Measurements from ENCODE around the gene OPN1MW.
"Not testable (repeated sequence)": the region's sequence is repeated elsewhere in the genome, so short reads cannot be mapped to it uniquely, and the experiment has no call there.

DNA sequence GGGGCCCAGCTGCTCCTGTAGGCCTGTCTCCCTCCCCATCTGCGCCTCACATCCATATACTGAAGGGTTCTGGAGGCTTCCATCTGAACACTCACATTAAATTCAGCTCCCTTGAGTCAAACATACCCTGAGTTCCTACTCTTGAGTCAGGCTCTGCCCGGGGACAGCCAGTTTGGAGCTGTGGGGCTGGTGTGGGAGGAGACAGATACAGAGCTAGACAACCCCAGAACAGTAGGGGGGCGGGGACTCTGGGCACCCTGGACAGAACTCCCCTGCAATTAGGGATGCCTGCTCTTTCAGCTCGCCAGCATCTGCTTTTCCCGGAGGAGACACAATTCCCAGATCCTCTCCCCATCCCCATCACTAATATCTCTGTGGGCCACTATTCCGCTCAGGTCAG, 31.4 kb upstream of the OPN1MW start:
- TF ChIP-seq, protein P1, sequence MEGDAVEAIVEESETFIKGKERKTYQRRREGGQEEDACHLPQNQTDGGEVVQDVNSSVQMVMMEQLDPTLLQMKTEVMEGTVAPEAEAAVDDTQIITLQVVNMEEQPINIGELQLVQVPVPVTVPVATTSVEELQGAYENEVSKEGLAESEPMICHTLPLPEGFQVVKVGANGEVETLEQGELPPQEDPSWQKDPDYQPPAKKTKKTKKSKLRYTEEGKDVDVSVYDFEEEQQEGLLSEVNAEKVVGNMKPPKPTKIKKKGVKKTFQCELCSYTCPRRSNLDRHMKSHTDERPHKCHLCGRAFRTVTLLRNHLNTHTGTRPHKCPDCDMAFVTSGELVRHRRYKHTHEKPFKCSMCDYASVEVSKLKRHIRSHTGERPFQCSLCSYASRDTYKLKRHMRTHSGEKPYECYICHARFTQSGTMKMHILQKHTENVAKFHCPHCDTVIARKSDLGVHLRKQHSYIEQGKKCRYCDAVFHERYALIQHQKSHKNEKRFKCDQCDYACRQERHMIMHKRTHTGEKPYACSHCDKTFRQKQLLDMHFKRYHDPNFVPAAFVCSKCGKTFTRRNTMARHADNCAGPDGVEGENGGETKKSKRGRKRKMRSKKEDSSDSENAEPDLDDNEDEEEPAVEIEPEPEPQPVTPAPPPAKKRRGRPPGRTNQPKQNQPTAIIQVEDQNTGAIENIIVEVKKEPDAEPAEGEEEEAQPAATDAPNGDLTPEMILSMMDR (IDR thresholded peaks at IDR 0.05; ENCODE audit: insufficient read depth, low read depth, low read length), result not testable (repeated sequence)
- TF ChIP-seq EZH2 (IDR thresholded peaks at IDR 0.05; ENCODE audit: insufficient read depth, low read length), result not testable (repeated sequence)
